GM18526 (cell line): ENCODE results near the gene STXBP6.

ENCODE experiments used
- POLR2A ChIP-seq: IDR thresholded peaks from 3 replicates; pipeline ENCODE4 v1.6.1; 2011; ENCODE audit not compliant: insufficient read length; ENCODE audit errors: extremely low read depth

The STXBP6 gene

GRCh38 chr14:24866067-24866639, 183.8 kb downstream of the STXBP6 start:
- TF ChIP-seq POLR2A: no peak

- TF ChIP-seq POLR2A: no peak
Measured at GRCh38 chr14:24863968-24864684, 185.8 kb downstream of the STXBP6 start.

GRCh38 chr14:24861083-24861630, 188.8 kb downstream of the STXBP6 start:
- no peak for TF ChIP-seq POLR2A

GRCh38 chr14:24859559-24859958, 190.4 kb downstream of the STXBP6 start:
- no peak for TF ChIP-seq POLR2A

GRCh38 chr14:24858684-24859083, 191.3 kb downstream of the STXBP6 start:
- TF ChIP-seq POLR2A: no peak

- no peak for TF ChIP-seq POLR2A
Measured at GRCh38 chr14:24858052-24858451, 191.9 kb downstream of the STXBP6 start.

GRCh38 chr14:24857277-24857676, 192.7 kb downstream of the STXBP6 start:
- no peak for TF ChIP-seq POLR2A

- TF ChIP-seq POLR2A: no peak
Measured at GRCh38 chr14:24853446-24853845, 196.5 kb downstream of the STXBP6 start.

GRCh38 chr14:24852312-24853060, 197.5 kb downstream of the STXBP6 start:
- TF ChIP-seq POLR2A: no peak

GRCh38 chr14:24851837-24852236, 198.1 kb downstream of the STXBP6 start:
- no peak for TF ChIP-seq POLR2A

GRCh38 chr14:24851406-24851805, 198.5 kb downstream of the STXBP6 start:
- no peak for TF ChIP-seq POLR2A

GRCh38 chr14:24850072-24850471, 199.9 kb downstream of the STXBP6 start:
- no peak for TF ChIP-seq POLR2A

- TF ChIP-seq POLR2A: no peak
Measured at GRCh38 chr14:24849471-24849870, 200.5 kb downstream of the STXBP6 start.

- TF ChIP-seq POLR2A: no peak
Measured at GRCh38 chr14:24848102-24848790, 201.7 kb downstream of the STXBP6 start.

GRCh38 chr14:24847568-24848095, 202.3 kb downstream of the STXBP6 start:
- no peak for TF ChIP-seq POLR2A
